ENCODE measurements around the gene NEU4. TPM values are rescaled to one million over a fixed set of nuclear protein-coding genes. Genes with fewer than 3 reads are reported as not detected.

NEU4 gene
- total RNA-seq, 1 experiment from 2014 or later: 2.2 TPM

GRCh38 chr2:241842067-241842415, 33.0 kb downstream of the NEU4 start (continued):
- no peak for TF ChIP-seq PRRX2 (CRISPR knock-in tag; IDR thresholded peaks at IDR 0.05)
- TF ChIP-seq MXD4 (CRISPR knock-in tag; IDR thresholded peaks at IDR 0.05; ENCODE audit: borderline replicate concordance): no peak
- no peak for TF ChIP-seq TCF7 (CRISPR knock-in tag; IDR thresholded peaks at IDR 0.05; ENCODE audit: low read depth)
- no peak for TF ChIP-seq FOXK1 (CRISPR knock-in tag; IDR thresholded peaks at IDR 0.05)
- no peak for TF ChIP-seq NFE2L1 (CRISPR knock-in tag; IDR thresholded peaks at IDR 0.05)
- TF ChIP-seq, protein P1, sequence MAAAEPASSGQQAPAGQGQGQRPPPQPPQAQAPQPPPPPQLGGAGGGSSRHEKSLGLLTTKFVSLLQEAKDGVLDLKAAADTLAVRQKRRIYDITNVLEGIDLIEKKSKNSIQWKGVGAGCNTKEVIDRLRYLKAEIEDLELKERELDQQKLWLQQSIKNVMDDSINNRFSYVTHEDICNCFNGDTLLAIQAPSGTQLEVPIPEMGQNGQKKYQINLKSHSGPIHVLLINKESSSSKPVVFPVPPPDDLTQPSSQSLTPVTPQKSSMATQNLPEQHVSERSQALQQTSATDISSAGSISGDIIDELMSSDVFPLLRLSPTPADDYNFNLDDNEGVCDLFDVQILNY (CRISPR knock-in tag; IDR thresholded peaks at IDR 0.05): no peak
- TF ChIP-seq, protein P2, sequence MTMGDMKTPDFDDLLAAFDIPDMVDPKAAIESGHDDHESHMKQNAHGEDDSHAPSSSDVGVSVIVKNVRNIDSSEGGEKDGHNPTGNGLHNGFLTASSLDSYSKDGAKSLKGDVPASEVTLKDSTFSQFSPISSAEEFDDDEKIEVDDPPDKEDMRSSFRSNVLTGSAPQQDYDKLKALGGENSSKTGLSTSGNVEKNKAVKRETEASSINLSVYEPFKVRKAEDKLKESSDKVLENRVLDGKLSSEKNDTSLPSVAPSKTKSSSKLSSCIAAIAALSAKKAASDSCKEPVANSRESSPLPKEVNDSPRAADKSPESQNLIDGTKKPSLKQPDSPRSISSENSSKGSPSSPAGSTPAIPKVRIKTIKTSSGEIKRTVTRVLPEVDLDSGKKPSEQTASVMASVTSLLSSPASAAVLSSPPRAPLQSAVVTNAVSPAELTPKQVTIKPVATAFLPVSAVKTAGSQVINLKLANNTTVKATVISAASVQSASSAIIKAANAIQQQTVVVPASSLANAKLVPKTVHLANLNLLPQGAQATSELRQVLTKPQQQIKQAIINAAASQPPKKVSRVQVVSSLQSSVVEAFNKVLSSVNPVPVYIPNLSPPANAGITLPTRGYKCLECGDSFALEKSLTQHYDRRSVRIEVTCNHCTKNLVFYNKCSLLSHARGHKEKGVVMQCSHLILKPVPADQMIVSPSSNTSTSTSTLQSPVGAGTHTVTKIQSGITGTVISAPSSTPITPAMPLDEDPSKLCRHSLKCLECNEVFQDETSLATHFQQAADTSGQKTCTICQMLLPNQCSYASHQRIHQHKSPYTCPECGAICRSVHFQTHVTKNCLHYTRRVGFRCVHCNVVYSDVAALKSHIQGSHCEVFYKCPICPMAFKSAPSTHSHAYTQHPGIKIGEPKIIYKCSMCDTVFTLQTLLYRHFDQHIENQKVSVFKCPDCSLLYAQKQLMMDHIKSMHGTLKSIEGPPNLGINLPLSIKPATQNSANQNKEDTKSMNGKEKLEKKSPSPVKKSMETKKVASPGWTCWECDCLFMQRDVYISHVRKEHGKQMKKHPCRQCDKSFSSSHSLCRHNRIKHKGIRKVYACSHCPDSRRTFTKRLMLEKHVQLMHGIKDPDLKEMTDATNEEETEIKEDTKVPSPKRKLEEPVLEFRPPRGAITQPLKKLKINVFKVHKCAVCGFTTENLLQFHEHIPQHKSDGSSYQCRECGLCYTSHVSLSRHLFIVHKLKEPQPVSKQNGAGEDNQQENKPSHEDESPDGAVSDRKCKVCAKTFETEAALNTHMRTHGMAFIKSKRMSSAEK (CRISPR knock-in tag; IDR thresholded peaks at IDR 0.05; ENCODE audit: borderline replicate concordance): no peak
- TF ChIP-seq, protein P3, sequence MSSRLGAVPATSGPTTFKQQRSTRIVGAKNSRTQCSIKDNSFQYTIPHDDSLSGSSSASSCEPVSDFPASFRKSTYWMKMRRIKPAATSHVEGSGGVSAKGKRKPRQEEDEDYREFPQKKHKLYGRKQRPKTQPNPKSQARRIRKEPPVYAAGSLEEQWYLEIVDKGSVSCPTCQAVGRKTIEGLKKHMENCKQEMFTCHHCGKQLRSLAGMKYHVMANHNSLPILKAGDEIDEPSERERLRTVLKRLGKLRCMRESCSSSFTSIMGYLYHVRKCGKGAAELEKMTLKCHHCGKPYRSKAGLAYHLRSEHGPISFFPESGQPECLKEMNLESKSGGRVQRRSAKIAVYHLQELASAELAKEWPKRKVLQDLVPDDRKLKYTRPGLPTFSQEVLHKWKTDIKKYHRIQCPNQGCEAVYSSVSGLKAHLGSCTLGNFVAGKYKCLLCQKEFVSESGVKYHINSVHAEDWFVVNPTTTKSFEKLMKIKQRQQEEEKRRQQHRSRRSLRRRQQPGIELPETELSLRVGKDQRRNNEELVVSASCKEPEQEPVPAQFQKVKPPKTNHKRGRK (CRISPR knock-in tag; IDR thresholded peaks at IDR 0.05; ENCODE audit: borderline replicate concordance): no peak
- TF ChIP-seq ZNF671 (CRISPR knock-in tag; IDR thresholded peaks at IDR 0.05): no peak
- TF ChIP-seq, protein P4, sequence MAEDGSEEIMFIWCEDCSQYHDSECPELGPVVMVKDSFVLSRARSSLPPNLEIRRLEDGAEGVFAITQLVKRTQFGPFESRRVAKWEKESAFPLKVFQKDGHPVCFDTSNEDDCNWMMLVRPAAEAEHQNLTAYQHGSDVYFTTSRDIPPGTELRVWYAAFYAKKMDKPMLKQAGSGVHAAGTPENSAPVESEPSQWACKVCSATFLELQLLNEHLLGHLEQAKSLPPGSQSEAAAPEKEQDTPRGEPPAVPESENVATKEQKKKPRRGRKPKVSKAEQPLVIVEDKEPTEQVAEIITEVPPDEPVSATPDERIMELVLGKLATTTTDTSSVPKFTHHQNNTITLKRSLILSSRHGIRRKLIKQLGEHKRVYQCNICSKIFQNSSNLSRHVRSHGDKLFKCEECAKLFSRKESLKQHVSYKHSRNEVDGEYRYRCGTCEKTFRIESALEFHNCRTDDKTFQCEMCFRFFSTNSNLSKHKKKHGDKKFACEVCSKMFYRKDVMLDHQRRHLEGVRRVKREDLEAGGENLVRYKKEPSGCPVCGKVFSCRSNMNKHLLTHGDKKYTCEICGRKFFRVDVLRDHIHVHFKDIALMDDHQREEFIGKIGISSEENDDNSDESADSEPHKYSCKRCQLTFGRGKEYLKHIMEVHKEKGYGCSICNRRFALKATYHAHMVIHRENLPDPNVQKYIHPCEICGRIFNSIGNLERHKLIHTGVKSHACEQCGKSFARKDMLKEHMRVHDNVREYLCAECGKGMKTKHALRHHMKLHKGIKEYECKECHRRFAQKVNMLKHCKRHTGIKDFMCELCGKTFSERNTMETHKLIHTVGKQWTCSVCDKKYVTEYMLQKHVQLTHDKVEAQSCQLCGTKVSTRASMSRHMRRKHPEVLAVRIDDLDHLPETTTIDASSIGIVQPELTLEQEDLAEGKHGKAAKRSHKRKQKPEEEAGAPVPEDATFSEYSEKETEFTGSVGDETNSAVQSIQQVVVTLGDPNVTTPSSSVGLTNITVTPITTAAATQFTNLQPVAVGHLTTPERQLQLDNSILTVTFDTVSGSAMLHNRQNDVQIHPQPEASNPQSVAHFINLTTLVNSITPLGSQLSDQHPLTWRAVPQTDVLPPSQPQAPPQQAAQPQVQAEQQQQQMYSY (CRISPR knock-in tag; IDR thresholded peaks at IDR 0.05): no peak

- CTCF ChIA-PET: no interaction called here
- peak overlapping the region; percentile 41 for H3K4me3 Mint-ChIP-seq
- H3K4me1 Mint-ChIP-seq: peaks cover 19% of the 10 kb centered on the region
- no peaks in the 10 kb centered on the region for H3K36me3 Mint-ChIP-seq
- DNase-seq (ENCODE audit: low spot score) (no peak), ATAC-seq (no peak)
- H3K9me3 Mint-ChIP-seq: no peaks in the 10 kb centered on the region
- peaks cover 38% of the 10 kb centered on the region for H3K27me3 Mint-ChIP-seq (ENCODE audit: low read depth)
- POLR2A ChIA-PET: no interaction called here
- H3K27ac Mint-ChIP-seq: 0 out of 2 replicates have a peak overlapping the region, but pooled peaks have one; percentile 30
- no peak for TF ChIP-seq CBFB (CRISPR knock-in tag; IDR thresholded peaks at IDR 0.05; ENCODE audit: low read depth)
- no peak for TF ChIP-seq NFATC4 (CRISPR knock-in tag; IDR thresholded peaks at IDR 0.05)
- TF ChIP-seq E2F4 (CRISPR knock-in tag; IDR thresholded peaks at IDR 0.05; ENCODE audit: borderline replicate concordance, low read depth): no peak
- TF ChIP-seq MAX (CRISPR knock-in tag; IDR thresholded peaks at IDR 0.05): no peak
- TF ChIP-seq, protein P2 (CRISPR knock-in tag; IDR thresholded peaks at IDR 0.05; ENCODE audit: borderline replicate concordance): no peak
- TF ChIP-seq TCF7 (CRISPR knock-in tag; IDR thresholded peaks at IDR 0.05; ENCODE audit: low read depth): no peak
- TF ChIP-seq, protein P5, sequence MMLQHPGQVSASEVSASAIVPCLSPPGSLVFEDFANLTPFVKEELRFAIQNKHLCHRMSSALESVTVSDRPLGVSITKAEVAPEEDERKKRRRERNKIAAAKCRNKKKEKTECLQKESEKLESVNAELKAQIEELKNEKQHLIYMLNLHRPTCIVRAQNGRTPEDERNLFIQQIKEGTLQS (CRISPR knock-in tag; conservative IDR thresholded peaks at IDR 0.05): no peak
- no peak for TF ChIP-seq ZNF263 (CRISPR knock-in tag; IDR thresholded peaks at IDR 0.05; ENCODE audit: low read depth)
- no peak for TF ChIP-seq ZNF219 (CRISPR knock-in tag; IDR thresholded peaks at IDR 0.05; ENCODE audit: borderline replicate concordance)
- TF ChIP-seq ZNF416 (CRISPR knock-in tag; IDR thresholded peaks at IDR 0.05): no peak
Measured at GRCh38 chr2:241842620-241843211, 33.7 kb downstream of the NEU4 start.
